Retinal pigment epithelial cell (primary cell): ENCODE measurements around the gene EXOC6B.

ENCODE experiments used
- DNase-seq: peaks from one replicate; pipeline ENCODE4 v3.0.0-alpha.2; 2010; ENCODE audit warnings: low read depth
- H3K4me3 ChIP-seq: 2 replicates; pipeline ENCODE4 v1.5.1; 2011; ENCODE audit warnings: mild to moderate bottlenecking, low read length, control low read depth, moderate library complexity
- CTCF ChIP-seq: conservative IDR thresholded peaks from 2 replicates; pipeline ENCODE4 v1.5.1; 2011; ENCODE audit warnings: low read depth, low read length, control low read depth, inconsistent platforms

EXOC6B gene

GRCh38 chr2:72821983-72822382 is 3.9 kb downstream of the EXOC6B start:
- no peak for DNase-seq
- no peak overlapping the region for H3K4me3 ChIP-seq
- TF ChIP-seq CTCF = no peak

- TF ChIP-seq CTCF = no peak
- DNase-seq = no peak
- no peak overlapping the region for H3K4me3 ChIP-seq
Observed at GRCh38 chr2:72821118-72821517, 4.7 kb downstream of the EXOC6B start.

DNA sequence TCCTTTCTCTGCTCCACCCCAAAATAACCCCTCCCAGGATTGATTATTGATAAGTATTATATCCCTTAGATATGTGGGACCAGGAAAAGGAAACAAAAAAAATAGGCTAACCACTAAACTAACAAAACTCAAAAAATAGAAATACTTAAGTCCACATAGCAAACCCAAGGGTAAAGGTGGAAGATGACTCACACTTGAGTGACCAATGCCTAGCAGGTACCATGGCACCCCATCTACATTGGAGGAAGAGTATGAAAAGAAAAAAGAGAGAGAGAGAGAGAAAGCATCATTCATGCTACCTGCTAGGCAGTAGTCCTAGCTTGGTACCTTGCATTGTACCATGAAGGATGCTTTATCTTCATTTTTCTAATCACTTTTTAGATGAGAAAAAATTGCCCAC is 6.3 kb downstream of the EXOC6B start:
- no peak for DNase-seq
- TF ChIP-seq CTCF = no peak
- no peak overlapping the region for H3K4me3 ChIP-seq

GRCh38 chr2:72815655-72816278 is 10.1 kb downstream of the EXOC6B start:
- H3K4me3 ChIP-seq = no peak overlapping the region
- TF ChIP-seq CTCF = no peak
- no peak for DNase-seq

GRCh38 chr2:72813841-72814240 is 12.0 kb downstream of the EXOC6B start:
- TF ChIP-seq CTCF = no peak
- DNase-seq = no peak
- no peak overlapping the region for H3K4me3 ChIP-seq

DNA sequence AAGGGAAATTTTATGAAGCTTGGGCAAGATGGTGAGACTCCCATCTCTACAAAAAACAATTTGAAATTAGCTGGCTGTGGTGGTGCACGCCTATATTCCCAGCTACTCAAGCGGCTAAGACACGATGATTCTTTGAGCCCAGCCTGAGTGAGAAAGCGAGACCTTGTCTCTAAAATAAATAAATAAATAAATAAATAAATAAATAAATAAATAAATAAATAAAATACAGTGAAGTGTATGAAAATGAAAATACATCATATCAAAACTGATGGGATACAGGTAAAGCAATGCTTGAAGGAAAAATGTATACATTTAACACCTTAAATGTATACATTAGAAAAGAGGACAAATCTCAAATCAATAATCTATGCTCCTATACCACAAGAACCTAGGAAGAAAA is 15.7 kb downstream of the EXOC6B start:
- DNase-seq = no peak
- no peak for TF ChIP-seq CTCF
- H3K4me3 ChIP-seq = no peak overlapping the region

DNA sequence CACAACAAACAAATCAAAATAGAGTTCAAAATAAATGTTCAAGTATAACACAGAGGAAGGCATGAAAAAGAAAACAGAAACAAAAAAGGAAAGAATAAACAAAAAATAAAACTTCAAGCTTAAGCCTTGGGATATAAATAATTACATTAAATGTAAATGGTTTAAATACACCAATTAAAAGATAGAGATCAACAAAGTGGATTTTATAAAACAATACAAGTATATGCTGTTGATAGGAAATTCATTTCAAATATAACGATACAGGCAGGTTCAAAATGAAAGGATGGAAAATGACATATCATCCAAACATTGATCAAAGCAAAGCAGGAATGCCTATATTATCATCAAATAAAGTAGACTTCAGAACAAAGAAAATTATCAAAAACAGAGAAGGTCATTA is 16.7 kb downstream of the EXOC6B start:
- H3K4me3 ChIP-seq = no peak overlapping the region
- no peak for DNase-seq
- TF ChIP-seq CTCF = no peak
